Mononuclear cell (primary cell): ENCODE measurements around the gene CIC. TPM values are rescaled to one million over a fixed set of nuclear protein-coding genes. Genes with fewer than 3 reads are reported as not detected.
"Not testable (repeated sequence)": the region's sequence is repeated elsewhere in the genome, so short reads cannot be mapped to it uniquely, and the experiment has no call there.

ENCODE experiments used
- H3K27me3 ChIP-seq: 2 replicates; pipeline ENCODE4 v1.6.0; 2011; ENCODE audit warnings: low read length, control low read depth; ENCODE audit not compliant: insufficient read depth
- H3K4me1 ChIP-seq: 2 replicates; pipeline ENCODE4 v1.5.1; 2011; ENCODE audit warnings: mild to moderate bottlenecking, low read length, control low read depth; ENCODE audit not compliant: insufficient read depth
- H3K4me3 ChIP-seq: 2 replicates; pipeline ENCODE4 v1.5.1; 2011; ENCODE audit warnings: mild to moderate bottlenecking, low read length, moderate library complexity
- H3K9me3 ChIP-seq: 2 replicates; pipeline ENCODE4 v1.5.1; 2011; ENCODE audit warnings: low read depth, mild to moderate bottlenecking, control low read depth, low read length
- total RNA-seq: library from RNA; depleted of rRNA; stranded (reverse); fragments of >200 nt; gene quantifications from one replicate; pipeline ENCODE4 v1.2.3, GENCODE V29; 2012

Gene CIC
- total RNA-seq, 1 donor = 36.0 TPM

GRCh38 chr19:42249769-42250168 is 19.3 kb upstream of the CIC start:
- H3K9me3 ChIP-seq = no peaks in the 10 kb centered on the region
- H3K4me3 ChIP-seq = no peak overlapping the region
- peaks cover 35% of the 10 kb centered on the region for H3K4me1 ChIP-seq
- H3K27me3 ChIP-seq = no peaks in the 10 kb centered on the region

- Histone ChIP-seq H3K9me3 (no peaks in the 10 kb centered on the region), H3K4me3 (no peak overlapping the region), H3K27me3 (no peaks in the 10 kb centered on the region), H3K4me1 (peaks cover 31% of the 10 kb centered on the region)
Observed at GRCh38 chr19:42250183-42250665, 18.8 kb upstream of the CIC start.

GRCh38 chr19:42250666-42251531 is 18.2 kb upstream of the CIC start:
- Histone ChIP-seq H3K4me1 (peaks cover 35% of the 10 kb centered on the region), H3K27me3 (no peaks in the 10 kb centered on the region), H3K4me3 (no peak overlapping the region), H3K9me3 (no peaks in the 10 kb centered on the region)

- Histone ChIP-seq H3K27me3 (no peaks in the 10 kb centered on the region), H3K9me3 (no peaks in the 10 kb centered on the region), H3K4me3 (no peak overlapping the region), H3K4me1 (peaks cover 39% of the 10 kb centered on the region)
Observed at GRCh38 chr19:42251572-42252358, 17.3 kb upstream of the CIC start.

GRCh38 chr19:42252365-42253244 is 16.4 kb upstream of the CIC start:
- H3K9me3 ChIP-seq = no peaks in the 10 kb centered on the region
- peaks cover 39% of the 10 kb centered on the region for H3K4me1 ChIP-seq
- peak overlapping the region; percentile 49 for H3K4me3 ChIP-seq

GRCh38 chr19:42253245-42254088 is 15.6 kb upstream of the CIC start:
- Histone ChIP-seq H3K4me1 (peaks cover 39% of the 10 kb centered on the region), H3K27me3 (no peaks in the 10 kb centered on the region), H3K4me3 (peak overlapping the region; percentile 97), H3K9me3 (no peaks in the 10 kb centered on the region)

More at GRCh38 chr19:42252365-42253244, 16.4 kb upstream of the CIC start:
- no peaks in the 10 kb centered on the region for H3K27me3 ChIP-seq

GRCh38 chr19:42254089-42254849 is 14.8 kb upstream of the CIC start:
- H3K27me3 ChIP-seq = no peaks in the 10 kb centered on the region
- no peaks in the 10 kb centered on the region for H3K9me3 ChIP-seq
- H3K4me1 ChIP-seq = peaks cover 39% of the 10 kb centered on the region
- peak overlapping the region; percentile 97 for H3K4me3 ChIP-seq

GRCh38 chr19:42254850-42255765 is 13.9 kb upstream of the CIC start, which contains the start of gene ERF:
TSS of gene ERF (minus strand) at chr19:42255128. CDS start at chr19:42254999, 129 bp downstream.
- H3K4me1 ChIP-seq = peaks cover 39% of the 10 kb centered on the region
- H3K9me3 ChIP-seq = no peaks in the 10 kb centered on the region
- no peaks in the 10 kb centered on the region for H3K27me3 ChIP-seq
- peak within 1 kb of the TSS; percentile 97 for H3K4me3 ChIP-seq

- Histone ChIP-seq H3K4me1 (peaks cover 31% of the 10 kb centered on the region), H3K9me3 (no peaks in the 10 kb centered on the region), H3K27me3 (no peaks in the 10 kb centered on the region), H3K4me3 (peak overlapping the region; percentile 34)
Observed at GRCh38 chr19:42255766-42256745, 13.0 kb upstream of the CIC start.

- H3K4me3 ChIP-seq, H3K9me3 ChIP-seq, H3K27me3 ChIP-seq: not testable (repeated sequence)
- peaks cover 15% of the 10 kb centered on the region for H3K4me1 ChIP-seq
Observed at GRCh38 chr19:42257842-42258241, 11.2 kb upstream of the CIC start.

- Histone ChIP-seq H3K4me3 (no peak overlapping the region), H3K9me3 (no peaks in the 10 kb centered on the region), H3K4me1 (no peaks in the 10 kb centered on the region), H3K27me3 (no peaks in the 10 kb centered on the region)
Observed at GRCh38 chr19:42261763-42262162, 7.3 kb upstream of the CIC start.

GRCh38 chr19:42266105-42266504 is 2.9 kb upstream of the CIC start:
- H3K27me3 ChIP-seq, H3K9me3 ChIP-seq, H3K4me3 ChIP-seq: not testable (repeated sequence)
- peaks cover 26% of the 10 kb centered on the region for H3K4me1 ChIP-seq
